Fibroblast of the conjunctiva (primary cell): ENCODE data around the gene SEC22A.

Source experiments
- DNase-seq: peaks from one replicate; pipeline ENCODE4 v3.0.0-alpha.2; 2010; ENCODE audit warnings: low read depth

SEC22A gene

DNA sequence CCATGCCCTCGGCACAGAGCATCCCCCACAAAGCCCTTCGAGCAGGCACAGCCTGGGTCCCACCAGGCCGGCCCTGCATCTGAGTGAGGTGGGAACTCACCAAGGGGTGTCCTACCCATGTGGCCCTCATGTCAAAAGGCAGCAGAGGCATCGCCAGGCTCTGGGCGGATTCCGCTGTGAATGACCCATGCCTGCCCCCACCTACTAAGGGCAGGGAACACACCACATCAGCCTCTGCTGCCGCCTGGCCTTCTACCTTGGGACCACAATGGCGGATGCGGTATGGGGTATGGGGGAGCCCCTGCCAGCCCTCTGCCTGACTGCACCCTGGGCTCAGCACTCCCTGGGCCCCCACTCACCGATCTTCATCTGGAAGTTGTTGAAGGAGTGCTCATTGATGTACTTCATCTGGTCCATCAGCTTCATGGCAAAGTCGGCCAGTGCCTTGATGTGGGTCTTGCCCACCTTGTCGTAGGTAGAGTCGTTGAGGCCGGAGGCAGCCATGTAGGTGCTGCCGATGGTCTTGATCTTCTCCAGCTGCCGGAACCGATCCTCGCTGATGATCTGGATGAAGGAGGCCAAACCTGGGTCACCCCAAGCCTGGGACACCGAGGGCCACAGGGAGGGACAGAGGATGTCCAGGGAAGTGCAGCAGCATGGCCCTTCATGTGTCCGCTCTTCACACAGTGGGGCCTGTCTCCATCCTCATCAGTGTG is 87.8 kb downstream of the SEC22A start:
- no peak for DNase-seq

- no peak for DNase-seq
Observed at GRCh38 chr3:123290107-123290930, 88.6 kb downstream of the SEC22A start.

GRCh38 chr3:123290962-123291361 is 89.2 kb downstream of the SEC22A start:
- DNase-seq, result no peak

GRCh38 chr3:123291404-123291803 is 89.7 kb downstream of the SEC22A start:
- no peak for DNase-seq

DNA sequence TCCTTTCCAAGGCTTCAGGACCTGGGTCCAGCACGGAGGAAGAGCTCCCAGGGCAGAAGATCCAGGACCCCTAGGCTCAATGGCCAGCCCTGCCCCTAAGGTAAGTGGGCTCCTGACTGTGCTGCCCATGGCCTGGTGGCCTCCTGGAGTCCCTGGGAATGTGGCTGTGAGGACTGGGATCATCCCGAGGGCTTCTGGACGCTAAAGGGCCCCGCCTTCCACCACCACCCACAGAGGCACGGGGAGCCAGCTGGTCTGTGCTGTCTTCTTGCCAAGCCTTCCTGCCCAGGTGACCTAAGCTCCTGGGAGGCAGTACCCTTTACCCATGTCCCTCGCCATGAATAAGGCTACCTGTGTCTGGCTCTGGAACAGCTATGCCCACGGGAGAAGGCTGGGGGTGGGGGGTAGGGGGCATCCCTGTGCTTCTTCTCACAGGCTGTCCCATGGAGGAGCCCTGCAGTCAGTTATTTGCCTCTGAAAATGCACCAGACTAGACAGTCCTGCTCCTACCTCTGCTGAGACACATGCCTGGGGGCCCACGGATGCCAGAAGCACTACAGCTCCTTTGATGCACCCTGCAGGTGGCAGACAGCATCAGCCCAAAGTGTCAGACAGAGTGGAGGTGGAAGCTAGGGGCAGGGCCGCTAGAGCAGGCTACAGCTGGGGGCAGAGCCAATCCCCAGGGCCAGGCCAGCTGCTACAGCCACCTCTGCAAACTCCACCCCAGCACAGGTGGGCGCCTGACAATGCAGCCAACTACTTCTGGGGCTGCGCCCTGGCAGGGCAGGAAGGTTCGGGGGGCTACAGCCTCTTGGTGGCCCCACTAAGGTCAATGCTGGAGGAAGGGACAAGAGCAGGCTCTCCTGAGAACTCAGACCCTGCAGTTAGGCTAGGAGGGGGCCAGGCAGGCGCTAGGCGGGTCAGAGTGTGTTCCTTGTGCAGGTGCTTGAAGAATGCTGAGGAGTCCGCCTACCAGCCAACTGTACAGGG is 90.9 kb downstream of the SEC22A start:
- no peak for DNase-seq

- DNase-seq, result no peak
Observed at GRCh38 chr3:123294296-123294938, 92.7 kb downstream of the SEC22A start.

GRCh38 chr3:123295171-123295900 is 93.6 kb downstream of the SEC22A start:
- no peak for DNase-seq

DNA sequence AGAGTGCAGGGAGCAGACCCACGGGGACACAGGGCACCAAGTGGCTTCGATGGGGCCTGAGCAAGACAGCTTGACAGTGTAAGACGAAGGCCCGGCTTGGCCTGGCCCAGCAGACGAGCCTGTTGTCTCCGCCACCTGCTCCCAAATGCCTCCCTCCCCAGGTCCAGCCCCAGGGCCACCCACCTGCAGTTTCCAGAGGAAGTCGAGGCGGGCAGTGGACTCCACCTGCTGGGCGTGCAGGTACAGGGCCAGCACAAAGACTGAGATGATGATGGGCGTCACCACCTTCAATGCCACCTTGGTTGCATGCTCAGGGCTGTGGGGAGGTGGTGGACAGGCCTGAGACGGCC is 94.1 kb downstream of the SEC22A start:
- no peak for DNase-seq

GRCh38 chr3:123296261-123296660 is 94.5 kb downstream of the SEC22A start:
- no peak for DNase-seq

DNA sequence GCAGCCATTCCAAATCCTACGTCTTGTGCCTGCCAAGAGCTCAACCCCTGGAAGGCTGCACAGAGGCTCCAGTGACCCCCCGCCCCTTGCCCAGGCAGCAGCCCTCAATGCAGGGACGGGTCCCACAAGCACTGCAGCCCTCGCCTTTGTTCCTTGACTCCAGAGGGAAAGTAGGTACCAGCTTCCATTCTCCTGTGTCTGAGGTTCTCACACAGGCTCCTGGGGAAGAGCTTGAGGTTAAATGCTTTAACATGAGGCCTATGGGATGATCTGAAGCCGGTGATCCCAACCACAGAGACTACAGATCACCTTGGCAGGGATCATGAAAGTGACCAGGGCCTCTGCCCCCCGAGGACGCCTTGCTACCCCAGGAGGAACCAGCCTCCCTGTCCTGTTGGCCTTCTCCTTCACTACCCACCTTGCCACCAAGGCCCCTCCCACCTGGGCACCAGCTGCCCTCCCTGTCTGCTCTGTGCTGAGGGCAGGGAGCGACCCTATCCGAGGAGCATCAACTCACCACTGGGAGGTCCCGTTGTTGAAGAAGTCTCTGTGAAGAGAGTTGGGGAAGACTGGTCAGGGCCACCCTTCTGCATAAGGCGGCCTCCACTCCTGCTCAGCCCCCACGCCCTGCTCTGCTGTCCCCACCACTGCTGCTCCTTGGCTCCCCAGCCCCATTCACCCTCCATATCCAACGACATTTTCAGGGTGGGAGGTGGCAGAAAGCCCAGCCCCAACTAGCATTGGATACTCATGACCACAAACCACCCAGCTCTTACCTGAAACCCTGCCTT is 95.3 kb downstream of the SEC22A start:
- DNase-seq, result no peak

GRCh38 chr3:123297627-123297899 is 95.8 kb downstream of the SEC22A start:
- no peak for DNase-seq

- DNase-seq, result no peak
Observed at GRCh38 chr3:123298903-123299302, 97.2 kb downstream of the SEC22A start.

GRCh38 chr3:123299581-123299980 is 97.8 kb downstream of the SEC22A start:
- DNase-seq, result no peak

DNA sequence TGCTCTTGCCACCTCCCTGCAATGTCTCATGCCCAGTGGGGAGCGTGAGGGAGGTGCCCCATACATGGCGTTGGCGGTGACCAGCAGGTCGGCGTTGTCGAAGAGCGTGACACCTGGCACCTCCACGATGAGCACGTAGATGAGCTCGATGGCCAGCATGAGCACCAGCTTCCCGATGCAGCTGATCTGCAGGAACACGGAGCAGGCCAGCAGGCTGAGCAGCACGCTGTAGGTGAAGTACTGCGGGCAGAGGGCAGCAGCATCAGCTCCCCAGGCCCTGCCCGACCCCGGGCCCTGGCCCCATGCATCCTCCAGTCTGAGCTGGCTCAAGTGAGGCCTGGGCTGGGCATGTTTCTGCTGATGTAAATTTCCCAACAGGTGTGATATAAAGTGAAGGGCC is 98.3 kb downstream of the SEC22A start:
- DNase-seq, result no peak

- no peak for DNase-seq
Observed at GRCh38 chr3:123300583-123300982, 98.8 kb downstream of the SEC22A start.

- DNase-seq, result no peak
Observed at GRCh38 chr3:123301331-123302184, 99.8 kb downstream of the SEC22A start.

DNA sequence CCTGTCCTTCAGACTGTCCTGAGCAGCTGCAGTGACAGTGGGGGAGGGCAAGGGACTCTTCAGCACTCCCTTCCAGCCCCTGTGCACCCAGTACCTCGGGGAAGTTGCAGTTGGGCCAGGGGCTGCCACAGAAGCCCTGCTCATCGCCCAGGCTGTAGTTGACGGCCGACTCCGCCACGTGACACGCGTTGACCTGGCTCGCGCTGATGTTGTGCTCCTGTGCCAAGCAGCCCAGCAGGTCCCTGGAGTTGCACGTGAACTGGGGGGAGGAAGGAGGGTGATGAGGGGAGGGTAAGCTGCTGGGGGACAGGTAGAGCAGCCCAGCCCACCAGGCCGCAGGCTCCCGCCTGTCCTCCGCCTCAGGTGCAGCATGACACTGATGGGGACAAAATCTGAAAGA is 101.2 kb downstream of the SEC22A start:
- DNase-seq, result no peak

DNA sequence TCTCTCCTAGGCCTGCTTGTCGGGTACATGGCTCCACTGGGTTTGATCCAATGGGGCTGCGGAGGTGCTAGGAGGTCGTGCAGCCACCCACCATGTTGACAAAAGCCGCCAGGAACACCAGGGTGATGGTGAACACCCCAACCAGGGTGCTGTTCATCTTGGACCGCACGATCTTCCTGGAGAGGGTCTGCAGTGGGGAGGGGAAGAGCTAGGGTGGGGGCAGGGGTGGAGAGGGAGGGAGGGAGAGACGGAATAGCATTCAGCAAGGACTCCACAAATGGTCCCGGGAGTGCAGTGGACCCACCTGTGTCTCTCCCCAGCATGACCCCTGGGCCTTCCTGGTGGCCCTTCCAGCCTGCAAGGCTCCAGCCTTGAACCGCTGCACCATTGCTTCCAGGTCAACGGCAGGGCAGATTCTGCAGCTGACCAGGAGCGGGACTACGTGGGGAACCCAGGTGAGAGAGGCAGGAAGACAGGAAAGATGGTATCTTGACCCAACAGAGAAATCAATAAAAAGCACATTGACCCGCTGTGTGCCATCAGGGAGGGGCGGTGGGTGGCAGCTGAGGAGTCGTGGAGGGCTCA is 102.3 kb downstream of the SEC22A start:
- no peak for DNase-seq

GRCh38 chr3:123305192-123305591 is 103.4 kb downstream of the SEC22A start:
- DNase-seq, result no peak
